Ovary (tissue), 3 donors: ENCODE measurements around the gene NRROS.

Experiments
- CTCF ChIP-seq, 3 donors: fragments of 450-650 bp in 2 of 3; fragments of 200-600 bp in 1 of 3; IDR thresholded peaks; one replicate each; pipeline versions ENCODE4 v1.5.1 to v1.8.0; 2016 to 2022; ENCODE audit warnings: antibody characterized with exemption in 3 of 3, mild to moderate bottlenecking in 1 of 3
- EP300 ChIP-seq: sonication (generic); formaldehyde crosslinking; IDR thresholded peaks from one replicate; pipeline ENCODE4 v1.6.1; 2017; ENCODE audit warnings: antibody characterized with exemption
- POLR2A ChIP-seq: fragments of 450-650 bp; IDR thresholded peaks from one replicate; pipeline ENCODE4 v1.6.1; 2017; ENCODE audit warnings: antibody characterized with exemption, mild to moderate bottlenecking, moderate library complexity
- donor health status: DM: no; HTN: no; CAD: no.

- no peak for TF ChIP-seq CTCF (IDR thresholded peaks at IDR 0.05)
- TF ChIP-seq POLR2A, result no peak
- no peak for TF ChIP-seq EP300
These were observed 36.8 kb upstream of the NRROS start for GRCh38 chr3:196602673-196603072.
